Measurements from ENCODE around the gene EFCAB13.
A peak's percentile ranks its signal among the peaks of the same experiment; 100 is the strongest.
"Not testable (repeated sequence)": the region's sequence is repeated elsewhere in the genome, so short reads cannot be mapped to it uniquely, and the experiment has no call there.

EFCAB13 gene

GRCh38 chr17:47413872-47414271 is 90.1 kb downstream of the EFCAB13 start:
- Histone ChIP-seq H3K27ac (no peak overlapping the region), H3K9me3 (no peaks in the 10 kb centered on the region), H3K27me3 (no peaks in the 10 kb centered on the region), H3K36me3 (peaks cover 7 to 15% (median 9%) of the 10 kb centered on the region in 3 donors), H3K4me1 (no peaks in the 10 kb centered on the region), H3K4me3 (no peak overlapping the region)
- no peak for TF ChIP-seq CTCF (IDR thresholded peaks at IDR 0.05)
- intact Hi-C loops (cut with DNase I; ENCODE audit: low total_unique reads), result no loop called here
- no peak for DNase-seq

- Histone ChIP-seq H3K9me3 (no peaks in the 10 kb centered on the region), H3K27ac (no peak overlapping the region), H3K36me3 (peaks cover 7 to 14% (median 9%) of the 10 kb centered on the region in 3 donors), H3K27me3 (no peaks in the 10 kb centered on the region), H3K4me1 (no peaks in the 10 kb centered on the region), H3K4me3 (no peak overlapping the region)
- intact Hi-C loops (cut with DNase I; ENCODE audit: low total_unique reads), result no loop called here
- DNase-seq, result no peak
- TF ChIP-seq CTCF (IDR thresholded peaks at IDR 0.05), result no peak
Measured at GRCh38 chr17:47414612-47415011, 90.9 kb downstream of the EFCAB13 start.

GRCh38 chr17:47423406-47424295 is 99.9 kb downstream of the EFCAB13 start:
- no peak for TF ChIP-seq CTCF (IDR thresholded peaks at IDR 0.05)
- peaks cover 0 to 5% of the 10 kb centered on the region in 2 donors for H3K27me3 ChIP-seq
- H3K4me3 ChIP-seq, result peak overlapping the region; percentile 46 to 56
- intact Hi-C loops (cut with DNase I; ENCODE audit: low total_unique reads), result no loop called here
- no peak for DNase-seq
- peaks cover 0 to 14% (median 11%) of the 10 kb centered on the region in 4 donors for H3K4me1 ChIP-seq
- H3K36me3 ChIP-seq, result no peaks in the 10 kb centered on the region
- no peaks in the 10 kb centered on the region for H3K9me3 ChIP-seq
- H3K27ac ChIP-seq, result no peak overlapping the region

GRCh38 chr17:47425233-47425632 is 101.5 kb downstream of the EFCAB13 start:
- H3K4me3 ChIP-seq; H3K27ac ChIP-seq; DNase-seq; intact Hi-C loops (cut with DNase I; ENCODE audit: low total_unique reads); H3K27me3 ChIP-seq; H3K9me3 ChIP-seq; H3K36me3 ChIP-seq: not testable (repeated sequence)
- peaks cover 0 to 14% (median 11%) of the 10 kb centered on the region in 4 donors for H3K4me1 ChIP-seq

GRCh38 chr17:47425887-47426635 is 102.3 kb downstream of the EFCAB13 start:
- H3K27ac ChIP-seq; intact Hi-C loops (cut with DNase I; ENCODE audit: low total_unique reads); DNase-seq; H3K27me3 ChIP-seq; H3K36me3 ChIP-seq; H3K9me3 ChIP-seq; H3K4me3 ChIP-seq: not testable (repeated sequence)
- peaks cover 0 to 14% (median 11%) of the 10 kb centered on the region in 4 donors for H3K4me1 ChIP-seq

- H3K36me3 ChIP-seq, result peaks cover 0 to 8% (median 0%) of the 10 kb centered on the region in 3 donors
- intact Hi-C loops (cut with DNase I; ENCODE audit: low total_unique reads), result no loop called here
Measured at GRCh38 chr17:47427985-47428384, 104.2 kb downstream of the EFCAB13 start.

GRCh38 chr17:47432240-47432639 is 108.5 kb downstream of the EFCAB13 start:
- H3K9me3 ChIP-seq; H3K36me3 ChIP-seq; intact Hi-C loops (cut with DNase I; ENCODE audit: low total_unique reads); H3K27ac ChIP-seq; H3K27me3 ChIP-seq; H3K4me3 ChIP-seq; H3K4me1 ChIP-seq; DNase-seq: not testable (repeated sequence)

More at GRCh38 chr17:47427985-47428384, 104.2 kb downstream of the EFCAB13 start:
- no peak for TF ChIP-seq CTCF (IDR thresholded peaks at IDR 0.05)
- no peaks in the 10 kb centered on the region for H3K9me3 ChIP-seq
- DNase-seq, result no peak
- no peak overlapping the region for H3K27ac ChIP-seq
- H3K27me3 ChIP-seq, result peaks cover 0 to 5% of the 10 kb centered on the region in 2 donors
- no peak overlapping the region for H3K4me3 ChIP-seq
- peaks cover 0 to 13% (median 10%) of the 10 kb centered on the region in 4 donors for H3K4me1 ChIP-seq

All from tibial artery (tissue), 4 donors.